HG03442 (cell line): ENCODE results near the gene VRK3.
"Not testable (repeated sequence)": the region's sequence is repeated elsewhere in the genome, so short reads cannot be mapped to it uniquely, and the experiment has no call there.

Source experiments
- ATAC-seq: cut with Tn5 transposase; IDR thresholded peaks from one replicate; pipeline ENCODE4 v1.9.1; 2021; ENCODE audit warnings: mild to moderate bottlenecking, moderate library complexity; ENCODE audit not compliant: unreplicated experiment

Gene VRK3, protein sequence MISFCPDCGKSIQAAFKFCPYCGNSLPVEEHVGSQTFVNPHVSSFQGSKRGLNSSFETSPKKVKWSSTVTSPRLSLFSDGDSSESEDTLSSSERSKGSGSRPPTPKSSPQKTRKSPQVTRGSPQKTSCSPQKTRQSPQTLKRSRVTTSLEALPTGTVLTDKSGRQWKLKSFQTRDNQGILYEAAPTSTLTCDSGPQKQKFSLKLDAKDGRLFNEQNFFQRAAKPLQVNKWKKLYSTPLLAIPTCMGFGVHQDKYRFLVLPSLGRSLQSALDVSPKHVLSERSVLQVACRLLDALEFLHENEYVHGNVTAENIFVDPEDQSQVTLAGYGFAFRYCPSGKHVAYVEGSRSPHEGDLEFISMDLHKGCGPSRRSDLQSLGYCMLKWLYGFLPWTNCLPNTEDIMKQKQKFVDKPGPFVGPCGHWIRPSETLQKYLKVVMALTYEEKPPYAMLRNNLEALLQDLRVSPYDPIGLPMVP

DNA sequence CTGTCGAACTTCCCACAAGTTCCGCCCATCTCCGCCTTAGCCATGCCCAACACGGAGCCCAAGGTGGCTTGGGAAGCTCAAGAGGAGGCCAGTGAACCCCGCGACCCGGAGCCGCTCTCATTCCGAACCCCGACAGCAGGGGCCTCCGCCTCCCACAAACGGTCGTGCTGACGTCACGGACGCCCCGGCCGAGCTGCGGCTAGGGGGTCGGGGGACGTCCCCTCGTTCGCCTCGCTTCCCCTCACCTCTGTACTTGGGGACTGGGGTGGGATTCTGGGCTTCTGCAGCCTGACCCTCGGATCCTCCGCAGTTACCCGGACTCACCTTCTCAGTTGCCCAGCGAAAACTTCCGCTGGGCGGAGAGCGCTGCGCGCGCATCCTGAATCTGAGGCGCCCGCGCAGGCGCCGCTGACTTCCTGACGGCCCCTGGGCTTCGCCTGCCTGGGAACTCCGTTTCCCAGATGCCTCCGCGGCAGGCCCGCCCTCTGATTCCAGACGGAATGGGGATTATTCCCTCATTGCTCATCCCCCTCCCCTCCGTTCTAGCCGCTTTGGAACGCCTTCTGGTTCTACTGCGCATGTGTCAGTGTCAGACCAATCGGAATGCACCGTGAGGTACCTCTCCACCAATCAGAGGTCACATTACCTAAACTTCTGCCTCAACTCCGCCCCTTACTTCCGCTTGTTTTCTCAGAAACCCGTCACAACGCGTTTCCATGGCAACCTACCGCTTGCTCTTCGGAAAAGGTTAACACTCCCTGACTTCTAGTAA, at the start of gene VRK3:
Gene VRK3, minus strand, starts transcription at position 351 of the 772 bp plus-strand sequence. CDS start 9,210 bp downstream, outside the sequence.
- ATAC-seq: peak; percentile 86

DNA sequence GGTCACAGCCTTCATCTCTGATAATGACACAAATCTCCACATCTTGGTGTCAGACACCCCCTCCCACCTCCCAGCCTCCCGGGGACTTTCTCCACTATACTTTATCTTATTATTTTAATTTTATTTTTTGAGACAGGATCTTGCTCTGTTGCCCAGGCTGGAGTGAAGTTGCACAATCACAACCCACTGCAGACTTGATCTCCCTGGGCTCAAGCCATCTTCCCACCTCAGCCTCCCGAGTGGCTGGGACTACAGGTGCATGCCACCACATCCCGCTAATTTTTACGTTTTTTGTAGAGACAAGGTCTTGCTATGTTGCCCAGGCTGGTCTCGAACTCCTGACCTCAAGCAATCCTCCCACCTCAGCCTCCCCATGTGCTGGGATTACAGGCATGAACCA, 43.2 kb upstream of the VRK3 start:
- not testable (repeated sequence) for ATAC-seq

DNA sequence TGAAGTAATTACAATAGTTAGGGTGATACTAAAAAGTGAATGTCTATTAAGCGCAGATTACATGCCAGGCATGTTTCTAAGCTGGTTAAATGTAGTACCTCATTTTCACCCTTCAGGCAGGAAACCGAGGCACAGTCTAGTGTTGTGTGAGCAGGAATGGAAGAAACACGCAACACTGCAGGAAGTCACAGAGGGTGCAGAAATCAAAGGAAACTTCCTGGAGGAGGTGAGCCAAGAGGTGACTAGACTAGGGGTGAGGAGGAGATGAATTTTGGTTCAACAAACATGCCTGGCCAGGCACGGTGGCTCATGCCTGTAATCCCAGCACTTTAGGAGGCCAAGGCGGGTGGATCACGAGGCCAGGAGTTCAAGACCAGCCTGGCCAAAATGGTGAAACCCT, 42.4 kb upstream of the VRK3 start:
- no peak for ATAC-seq

DNA sequence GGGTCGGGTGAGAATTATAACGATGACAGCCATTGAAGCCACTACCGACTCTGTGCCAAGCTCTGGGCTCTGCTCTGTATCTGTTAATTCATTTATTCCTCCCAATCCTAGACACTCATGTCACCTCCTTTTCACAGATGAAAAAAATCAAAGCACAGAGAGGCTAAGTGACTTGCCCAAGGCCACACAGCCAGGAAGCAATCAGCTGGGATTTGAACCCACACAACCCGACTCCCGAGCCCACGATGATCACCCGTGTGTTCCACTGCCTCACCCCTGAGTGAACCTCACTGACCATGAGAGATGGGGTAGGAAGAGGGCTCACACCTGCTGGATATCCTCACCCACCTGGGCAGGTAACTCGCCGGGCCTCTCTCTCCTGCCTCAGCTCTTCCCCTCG, 40.8 kb upstream of the VRK3 start:
- ATAC-seq: no peak

DNA sequence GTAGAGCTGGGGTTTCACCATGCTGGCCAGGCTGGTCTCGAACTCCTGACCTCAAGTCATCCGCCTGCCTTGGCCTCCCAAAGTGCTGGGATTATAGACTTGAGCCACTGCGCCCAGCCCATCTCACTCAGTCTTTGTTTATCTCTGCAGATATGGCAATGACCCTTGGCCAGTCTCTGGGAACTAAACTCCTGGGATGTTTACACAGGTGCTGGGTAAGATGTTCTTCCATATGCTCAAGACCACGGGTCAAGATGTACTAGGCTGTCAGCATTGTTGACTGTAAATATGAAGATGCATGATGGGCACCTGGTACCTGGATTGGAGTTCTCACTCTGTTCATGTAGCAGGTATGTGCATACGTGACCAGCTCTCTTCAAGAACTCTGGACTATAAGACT, 36.5 kb upstream of the VRK3 start:
- no peak for ATAC-seq

DNA sequence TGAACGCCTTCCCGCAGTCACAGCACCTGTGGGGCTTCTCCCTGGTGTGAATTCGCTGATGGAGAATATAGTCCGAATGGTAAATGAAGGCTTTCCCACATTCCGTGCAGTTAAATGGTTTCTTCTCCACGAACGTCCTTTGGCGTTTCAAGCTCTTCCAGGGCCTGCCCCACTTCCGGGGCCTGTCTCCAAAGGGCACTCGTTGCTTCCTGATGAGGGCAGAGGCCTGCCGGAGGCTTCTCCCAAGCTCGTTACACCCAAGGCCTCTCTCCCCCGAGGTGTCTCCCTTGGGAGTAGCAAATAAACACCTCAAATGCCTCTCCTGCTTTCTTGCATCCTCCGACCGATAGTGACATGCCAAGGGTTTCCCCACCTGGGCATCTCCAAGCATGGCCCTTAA, 34.9 kb upstream of the VRK3 start:
- no peak for ATAC-seq

DNA sequence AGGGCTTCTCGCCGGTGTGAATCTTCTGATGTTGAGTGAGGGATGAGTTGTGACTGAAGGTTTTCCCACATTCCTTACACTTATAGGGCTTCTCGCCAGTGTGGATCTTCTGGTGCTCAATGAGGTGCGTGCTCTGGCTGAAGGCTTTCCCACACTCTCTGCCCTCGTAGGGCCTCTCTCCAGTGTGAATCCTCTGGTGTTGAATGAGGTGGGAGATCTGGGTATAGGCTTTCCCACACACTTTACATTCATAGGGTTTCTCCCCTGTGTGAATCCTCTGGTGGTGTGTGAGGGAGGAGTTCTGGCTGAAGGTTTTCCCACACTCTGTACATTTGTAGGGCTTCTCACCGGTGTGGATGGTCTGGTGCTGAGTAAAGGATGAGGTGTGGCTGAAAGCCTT, 33.9 kb upstream of the VRK3 start:
- ATAC-seq: no peak

DNA sequence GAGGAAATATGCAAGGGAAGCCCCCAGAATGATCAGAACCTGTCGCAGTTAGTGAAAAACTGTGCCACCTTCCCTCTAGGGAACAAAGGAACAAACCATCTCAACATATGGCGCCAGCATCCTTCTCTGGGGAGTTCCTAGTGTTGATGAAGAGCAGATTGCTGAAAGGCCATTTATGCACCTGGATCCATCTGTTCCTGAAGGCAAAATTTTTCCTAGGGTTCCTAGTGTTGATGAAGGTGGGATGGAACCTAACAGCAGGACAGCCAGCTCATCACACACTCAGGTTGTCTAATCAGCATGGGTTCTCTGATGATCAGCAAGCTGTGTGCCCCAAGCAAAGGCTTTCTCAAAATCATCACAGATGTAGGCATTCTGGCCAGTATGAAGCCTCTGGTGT, 33.3 kb upstream of the VRK3 start:
- ATAC-seq: no peak

DNA sequence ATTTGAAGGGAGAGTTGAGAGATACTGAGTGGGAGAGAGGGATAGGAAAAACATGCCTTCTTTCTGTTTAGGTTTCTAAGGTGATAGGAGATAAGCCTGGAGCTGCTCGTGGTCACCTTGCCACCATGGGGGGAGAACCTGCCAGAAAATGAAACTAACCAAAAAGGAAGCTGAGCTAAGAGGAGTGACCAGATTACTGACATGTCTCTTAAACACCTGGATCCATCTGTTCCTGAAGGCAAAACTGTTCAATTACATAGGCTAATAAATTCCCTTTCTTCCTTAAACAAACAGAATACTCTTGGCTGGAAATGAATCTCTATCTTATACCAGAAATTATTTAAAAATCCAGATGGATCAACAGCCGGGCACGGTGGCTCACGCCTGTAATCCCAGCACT, 27.9 kb upstream of the VRK3 start:
- ATAC-seq: no peak

DNA sequence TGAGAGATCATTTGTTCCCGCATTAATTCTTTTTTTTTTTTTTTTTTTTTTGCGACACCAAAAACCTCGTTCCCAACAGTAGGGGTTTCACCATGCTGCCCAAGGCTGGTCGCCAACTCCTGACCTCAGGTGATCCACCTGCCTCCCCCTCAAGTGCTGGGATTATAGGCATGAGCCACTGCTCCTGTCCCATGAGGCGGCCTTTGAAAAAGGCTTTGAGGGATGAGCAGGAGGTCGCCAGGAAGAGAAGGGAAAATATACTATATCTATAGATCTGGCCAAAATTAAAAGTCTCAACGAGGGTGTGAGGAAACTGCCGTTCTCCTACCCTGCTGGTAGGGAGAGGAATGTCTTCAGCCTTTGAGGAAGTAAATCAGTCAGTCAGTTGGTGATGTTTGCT, 26.8 kb upstream of the VRK3 start:
- no peak for ATAC-seq

DNA sequence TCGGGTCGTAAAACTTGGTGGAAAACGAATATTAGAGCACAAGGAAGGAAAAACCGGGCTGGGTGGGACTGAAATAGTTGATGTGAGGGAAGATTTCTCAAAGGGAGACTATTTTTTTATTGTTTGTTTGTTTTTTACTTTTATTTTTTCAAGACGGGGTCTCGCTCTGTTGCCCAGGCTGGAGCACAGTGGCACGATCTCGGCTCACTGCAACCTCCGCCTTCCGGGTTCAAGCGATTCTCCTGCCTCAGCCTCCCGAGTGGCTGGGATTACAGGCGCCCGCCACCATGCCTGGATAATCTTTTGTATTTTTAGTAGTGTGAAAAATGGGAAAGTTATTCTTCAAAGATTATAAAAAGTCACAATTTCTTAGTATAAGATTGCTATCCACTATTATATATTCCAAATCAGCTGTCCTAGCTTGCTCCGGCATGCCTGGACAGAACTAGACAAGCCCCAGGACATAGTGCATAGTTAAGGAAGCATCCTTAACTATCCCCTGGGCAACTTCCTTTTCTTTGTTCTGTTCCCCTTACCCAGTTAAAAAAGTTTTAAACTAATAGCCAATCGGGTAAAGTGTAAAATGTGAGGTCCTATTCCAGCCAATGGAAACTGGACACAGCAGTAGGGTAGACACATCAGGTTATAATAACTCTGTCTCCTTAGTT, 26.2 kb upstream of the VRK3 start:
- ATAC-seq: not testable (repeated sequence)

DNA sequence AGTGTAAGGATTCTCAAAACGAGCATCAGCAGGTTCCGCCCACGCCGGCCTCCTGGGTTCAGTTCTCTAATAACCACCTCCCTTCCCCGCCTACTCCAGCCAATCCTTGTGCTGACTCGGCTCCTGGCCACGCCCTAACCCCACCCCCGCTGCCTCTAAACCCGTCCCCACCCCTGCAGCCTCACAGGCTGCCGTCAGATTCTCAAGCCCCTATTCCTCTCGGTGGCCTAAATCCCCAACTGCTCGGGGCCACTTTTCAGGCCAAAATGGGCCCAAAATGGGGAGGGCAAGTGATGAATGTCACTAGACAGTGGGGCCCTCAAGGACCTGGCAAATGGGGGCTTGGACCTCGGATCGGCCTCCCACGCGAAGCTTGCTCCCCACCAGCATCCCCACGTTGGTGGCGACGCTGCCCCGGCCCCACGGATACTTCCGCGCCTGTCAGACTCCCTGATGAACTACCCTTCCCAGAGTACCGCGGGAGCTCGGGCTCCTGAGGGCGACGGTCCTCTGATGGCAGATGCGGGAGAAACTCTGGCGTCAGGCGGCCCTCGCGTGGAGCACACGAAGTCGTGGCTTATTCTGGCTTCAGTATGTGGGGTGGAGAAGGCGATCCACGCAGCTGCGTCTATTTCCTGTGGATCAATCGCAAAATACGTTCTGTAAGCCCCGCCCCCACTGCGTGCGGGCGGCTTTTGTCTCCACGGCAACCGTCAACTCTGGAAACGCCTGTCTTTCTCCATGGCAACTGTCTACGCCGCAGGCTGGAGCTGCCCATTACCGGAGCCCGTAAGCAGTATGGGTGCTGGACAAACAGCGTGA, 25.4 kb upstream of the VRK3 start:
- ATAC-seq: no peak

DNA sequence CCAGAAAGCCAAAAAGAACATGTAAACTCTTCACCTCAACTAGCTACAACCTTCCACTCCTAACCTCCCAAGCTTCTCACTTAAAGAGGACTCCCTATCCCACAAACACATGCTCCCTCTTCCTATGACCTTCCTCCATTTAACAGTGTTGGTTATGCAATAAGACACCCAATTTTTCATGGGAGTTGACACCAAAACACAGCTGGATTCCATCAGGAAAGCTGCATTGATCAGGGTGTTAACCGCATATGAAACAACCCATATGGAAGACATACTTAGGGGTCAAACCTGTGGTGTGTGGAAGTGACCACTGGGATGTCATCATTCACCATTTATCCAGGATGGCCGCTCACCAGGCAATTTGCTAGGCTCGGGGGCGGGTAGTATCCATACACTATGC, 22.5 kb upstream of the VRK3 start:
- ATAC-seq: no peak

DNA sequence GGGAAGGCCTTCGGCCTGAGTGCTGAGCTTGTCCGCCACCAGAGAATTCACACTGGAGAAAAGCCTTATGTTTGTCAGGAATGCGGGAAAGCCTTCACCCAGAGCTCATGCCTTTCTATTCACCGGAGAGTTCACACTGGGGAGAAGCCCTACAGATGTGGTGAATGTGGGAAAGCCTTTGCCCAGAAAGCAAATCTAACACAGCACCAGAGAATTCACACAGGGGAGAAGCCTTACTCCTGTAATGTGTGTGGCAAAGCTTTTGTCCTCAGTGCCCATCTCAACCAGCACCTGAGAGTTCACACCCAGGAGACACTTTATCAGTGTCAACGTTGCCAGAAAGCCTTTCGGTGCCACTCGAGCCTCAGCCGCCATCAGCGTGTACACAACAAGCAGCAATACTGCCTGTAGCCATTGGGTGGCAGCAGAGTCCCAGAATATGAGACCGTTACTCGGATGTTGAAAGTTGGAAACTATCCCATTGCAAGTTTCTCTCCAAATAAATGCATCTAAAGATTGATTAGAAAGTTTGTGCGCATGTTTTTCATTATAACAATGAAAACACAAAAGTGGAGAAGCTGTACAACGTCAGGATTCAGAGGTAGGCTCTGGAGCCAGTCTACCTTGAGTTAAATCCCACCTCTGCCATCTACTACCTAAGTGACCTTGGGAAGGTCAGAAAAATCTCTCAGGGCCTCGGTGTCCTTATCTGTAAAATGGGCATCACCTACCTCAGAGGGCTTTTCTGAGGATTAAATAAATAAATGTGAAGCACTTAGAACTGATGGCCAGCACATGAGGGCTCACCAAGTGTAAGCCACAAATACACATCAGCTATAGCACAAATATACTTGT, 21.7 kb upstream of the VRK3 start:
- no peak for ATAC-seq

DNA sequence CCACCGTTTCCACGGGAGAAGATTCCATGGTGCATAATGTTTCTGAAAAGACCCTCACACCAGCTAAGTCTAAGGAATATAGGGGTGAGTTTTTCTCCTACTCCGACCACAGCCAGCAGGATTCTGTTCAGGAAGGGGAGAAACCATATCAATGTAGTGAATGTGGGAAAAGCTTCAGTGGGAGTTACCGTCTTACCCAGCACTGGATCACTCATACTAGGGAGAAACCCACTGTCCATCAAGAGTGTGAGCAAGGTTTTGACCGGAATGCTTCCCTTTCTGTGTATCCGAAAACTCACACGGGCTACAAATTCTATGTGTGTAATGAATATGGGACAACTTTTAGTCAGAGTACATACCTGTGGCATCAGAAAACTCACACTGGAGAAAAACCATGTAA, 19.8 kb upstream of the VRK3 start:
- no peak for ATAC-seq

DNA sequence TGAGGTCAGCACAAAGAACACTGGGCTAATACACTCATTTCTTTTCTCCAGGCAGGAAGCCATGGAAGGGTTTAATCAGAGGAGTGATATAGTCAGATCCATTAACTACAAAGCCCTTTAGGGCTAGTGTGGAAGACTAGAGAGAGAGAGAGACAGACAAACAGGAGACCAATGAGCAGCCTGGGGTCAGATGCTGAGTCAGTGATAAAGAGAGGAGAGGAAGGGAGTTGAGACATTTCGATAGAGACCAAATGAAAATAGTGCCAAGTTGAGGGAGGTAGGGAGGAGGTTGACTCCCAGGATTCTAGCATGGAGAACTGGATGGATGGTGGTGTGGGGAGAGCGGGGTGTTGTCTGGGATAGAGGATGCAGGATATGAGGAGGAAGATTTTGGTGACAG, 18.8 kb upstream of the VRK3 start:
- no peak for ATAC-seq

DNA sequence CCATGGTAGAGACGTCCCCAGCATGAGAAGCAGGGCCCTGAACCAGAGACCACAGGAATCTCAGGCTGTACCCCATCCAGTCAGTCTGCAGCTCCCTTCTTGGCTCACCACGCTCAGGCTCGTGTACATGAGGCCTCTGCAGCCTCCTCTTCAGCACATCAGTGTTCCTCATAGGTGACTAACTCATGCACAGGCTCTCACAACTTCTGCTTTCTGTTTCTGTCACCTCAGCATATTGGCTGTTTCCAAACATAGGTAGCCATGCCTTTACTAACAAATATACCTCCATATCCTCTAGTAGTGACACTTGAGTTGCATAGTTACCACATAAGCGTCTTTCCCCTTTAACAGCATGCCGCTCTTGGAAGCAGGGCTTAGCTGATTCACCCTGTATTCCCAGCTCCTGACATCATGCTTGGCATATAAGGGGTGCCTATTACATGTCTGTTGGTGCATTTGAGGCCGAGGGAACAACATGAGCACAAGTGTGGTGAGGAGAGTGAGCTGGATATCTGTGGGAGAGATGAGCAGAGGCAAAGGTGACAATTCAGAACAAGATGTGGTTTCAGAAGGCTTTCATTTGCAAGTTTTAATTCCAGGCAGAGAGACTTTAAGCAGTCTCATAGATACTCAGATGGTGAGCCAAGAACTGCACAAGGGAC, 17.3 kb upstream of the VRK3 start:
- no peak for ATAC-seq

DNA sequence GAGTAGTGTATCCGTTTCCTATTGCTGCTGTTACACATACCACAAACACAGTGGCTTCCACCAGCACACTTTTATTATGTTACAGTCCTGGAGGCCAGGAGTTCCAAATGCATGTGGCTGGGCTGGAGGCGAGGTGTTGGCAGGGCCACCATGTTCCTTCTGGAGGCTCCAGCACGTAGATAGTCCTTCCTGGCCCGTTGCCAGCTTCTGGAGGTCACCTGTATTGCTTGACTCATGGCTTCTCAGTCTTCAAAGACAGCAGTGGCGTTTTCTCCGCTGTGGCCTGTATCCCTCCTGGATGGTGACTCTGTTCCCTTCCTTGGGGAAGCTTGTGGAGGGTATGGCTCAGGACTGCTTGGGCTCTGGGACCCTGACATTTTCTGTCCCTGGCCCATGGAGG, 15.8 kb upstream of the VRK3 start:
- ATAC-seq: no peak

DNA sequence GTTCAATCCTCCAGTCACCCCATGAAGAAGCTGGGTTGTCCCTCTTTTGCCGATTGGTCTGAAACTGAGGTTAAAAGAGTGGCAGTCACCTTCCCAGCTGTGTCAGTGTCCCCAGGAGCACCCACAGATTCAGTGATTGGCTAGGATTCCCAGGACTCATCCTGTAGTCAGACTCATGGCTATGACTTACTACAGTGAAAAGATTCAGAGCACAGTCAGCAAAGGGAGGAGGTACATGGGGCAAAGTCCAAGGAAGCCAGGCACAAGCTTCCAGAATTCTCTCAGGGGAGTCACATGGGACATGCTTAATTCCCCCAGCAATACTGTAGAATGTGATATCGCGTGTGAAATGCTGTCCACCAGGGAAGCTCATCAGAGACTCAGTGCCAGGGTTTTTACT, 14.8 kb upstream of the VRK3 start:
- ATAC-seq: no peak
